ENCODE results near the gene MEGF10. TPM values are rescaled to one million over a fixed set of nuclear protein-coding genes. Genes with fewer than 3 reads are reported as not detected.

MEGF10 gene
- total RNA-seq, 2 experiments from 2014 or later: not detected

DNA sequence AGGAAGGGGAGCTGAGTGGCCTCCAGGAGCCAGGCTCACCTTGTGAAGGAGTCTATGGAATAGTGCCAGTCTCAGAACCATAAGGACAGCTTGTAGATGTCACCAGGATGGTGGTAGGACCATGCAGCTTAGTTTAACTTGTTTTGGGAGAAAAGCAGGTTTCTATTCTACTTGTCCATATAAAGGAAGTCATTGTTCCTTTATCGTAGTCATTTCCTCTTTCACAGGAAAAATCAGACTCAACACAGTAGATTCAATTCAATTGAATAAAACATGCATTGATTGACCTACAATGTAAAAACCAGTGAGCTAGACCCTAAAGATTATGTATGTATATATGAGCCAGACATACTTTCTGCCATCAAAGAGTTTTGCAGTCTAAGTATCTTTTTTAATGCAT is 53.3 kb downstream of the MEGF10 start:
- Histone ChIP-seq H3K4me1 (ENCODE audit: insufficient read depth, low read length, poor library complexity, severe bottlenecking) (no peaks in the 10 kb centered on the region), H3K9me2 (ENCODE audit: insufficient read depth, low read length) (no peaks in the 10 kb centered on the region; the same call in 1 of the 2 replicates), H3K4me2 (ENCODE audit: low read length) (no peak overlapping the region), H3K9me3 (ENCODE audit: low read length) (no peaks in the 10 kb centered on the region), H3K79me2 (ENCODE audit: insufficient read depth, low read depth, low read length) (no peaks in the 10 kb centered on the region), H3K27ac (ENCODE audit: low read depth, low read length, poor library complexity, severe bottlenecking) (no peak overlapping the region), H4K20me1 (ENCODE audit: insufficient read depth, low read length) (no peaks in the 10 kb centered on the region), H3K36me3 (ENCODE audit: insufficient read depth, low read length) (no peaks in the 10 kb centered on the region), H2AFZ (ENCODE audit: low read length) (no peak overlapping the region), H3K4me3 (ENCODE audit: low read depth, low read length, poor library complexity, severe bottlenecking) (no peak overlapping the region)
- TF ChIP-seq CTCF (conservative IDR thresholded peaks at IDR 0.05; ENCODE audit: low read length) (no peak), EZH2phosphoT487 (IDR thresholded peaks at IDR 0.05; ENCODE audit: borderline replicate concordance, low read depth, low read length) (no peak)
- no peak for DNase-seq (ENCODE audit: low spot score)
- intact Hi-C loops (cut with micrococcal nuclease; ENCODE audit: unreplicated experiment): no loop called here
- ChIA-PET POLR2A (interaction anchor here (0.9 kb wide), 1 partner anchor 15 kb away, joined by 4 read pairs; no protein-coding TSS in a partner anchor), CTCF (ENCODE audit: unreplicated experiment) (no interaction called here)
- no TSS peak for BruUV-seq (replicated peaks)

- DNase-seq (ENCODE audit: low spot score): no peak
Observed at GRCh38 chr5:127344931-127345330, 54.3 kb downstream of the MEGF10 start.

More at GRCh38 chr5:127344931-127345330, 54.3 kb downstream of the MEGF10 start:
- H3K9me3 ChIP-seq (ENCODE audit: low read length): no peaks in the 10 kb centered on the region
- no peaks in the 10 kb centered on the region for H3K79me2 ChIP-seq (ENCODE audit: insufficient read depth, low read depth, low read length)
- intact Hi-C loops (cut with micrococcal nuclease; ENCODE audit: unreplicated experiment): no loop called here
- no peaks in the 10 kb centered on the region; the same call in 1 of the 2 replicates for H3K9me2 ChIP-seq (ENCODE audit: insufficient read depth, low read length)
- POLR2A ChIA-PET: no interaction called here
- no peak overlapping the region for H3K27ac ChIP-seq (ENCODE audit: low read depth, low read length, poor library complexity, severe bottlenecking)
- no peaks in the 10 kb centered on the region for H3K4me1 ChIP-seq (ENCODE audit: insufficient read depth, low read length, poor library complexity, severe bottlenecking)
- H3K36me3 ChIP-seq (ENCODE audit: insufficient read depth, low read length): no peaks in the 10 kb centered on the region
- TF ChIP-seq EZH2phosphoT487 (IDR thresholded peaks at IDR 0.05; ENCODE audit: borderline replicate concordance, low read depth, low read length) (no peak), CTCF (conservative IDR thresholded peaks at IDR 0.05; ENCODE audit: low read length) (no peak)
- no peak overlapping the region for H3K4me3 ChIP-seq (ENCODE audit: low read depth, low read length, poor library complexity, severe bottlenecking)
- H4K20me1 ChIP-seq (ENCODE audit: insufficient read depth, low read length): no peaks in the 10 kb centered on the region
- H2AFZ ChIP-seq (ENCODE audit: low read length): no peak overlapping the region
- H3K4me2 ChIP-seq (ENCODE audit: low read length): no peak overlapping the region
- no TSS peak for BruUV-seq (replicated peaks)
- CTCF ChIA-PET (ENCODE audit: unreplicated experiment): interaction anchor here (0.6 kb wide), 1 partner anchor 28 kb away, joined by 3 read pairs; no protein-coding TSS in a partner anchor

All from OCI-LY7 (cell line).